ENCODE measurements around the gene ROCK2. TPM values are rescaled to one million over a fixed set of nuclear protein-coding genes. Genes with fewer than 3 reads are reported as not detected.

The ROCK2 gene
- total RNA-seq, 1 experiment from 2014 or later, result 25.9 TPM

DNA sequence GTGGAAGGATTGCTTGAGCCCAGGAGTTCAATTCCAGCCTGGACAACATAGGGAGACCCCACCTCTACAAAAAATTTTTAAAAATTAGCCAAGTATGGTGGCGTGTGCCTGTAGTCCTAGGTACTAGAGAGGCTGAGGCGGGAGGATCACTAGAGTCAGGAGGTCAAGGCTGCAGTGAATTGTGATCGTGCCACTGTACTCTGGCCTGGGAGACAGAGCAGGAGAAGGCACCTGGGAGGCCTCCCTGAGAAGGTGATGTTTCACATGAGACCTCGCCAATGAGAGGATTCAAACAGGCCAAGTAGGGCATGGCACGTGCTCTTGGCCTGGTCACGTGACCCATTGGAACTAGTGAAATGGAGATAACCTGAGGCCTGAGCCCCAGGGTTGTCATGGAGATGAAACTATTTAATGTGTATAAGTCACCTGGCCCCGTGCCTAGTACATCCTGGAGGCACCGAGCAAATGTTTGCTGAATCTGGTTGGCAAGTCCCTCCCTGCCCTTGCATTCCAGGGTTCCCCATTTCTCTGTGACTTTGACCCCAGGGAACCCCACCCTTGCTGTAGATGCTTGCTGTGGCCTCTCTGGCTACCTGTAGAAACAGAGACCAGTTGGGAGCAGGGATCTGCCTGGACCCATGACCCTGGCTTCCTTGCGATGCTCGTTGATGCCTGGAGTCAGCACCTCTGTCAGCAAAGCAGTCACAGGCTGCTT lies 26.1 kb upstream of the ROCK2 start:
- no peak overlapping the region for H3K4me3 Mint-ChIP-seq

DNA sequence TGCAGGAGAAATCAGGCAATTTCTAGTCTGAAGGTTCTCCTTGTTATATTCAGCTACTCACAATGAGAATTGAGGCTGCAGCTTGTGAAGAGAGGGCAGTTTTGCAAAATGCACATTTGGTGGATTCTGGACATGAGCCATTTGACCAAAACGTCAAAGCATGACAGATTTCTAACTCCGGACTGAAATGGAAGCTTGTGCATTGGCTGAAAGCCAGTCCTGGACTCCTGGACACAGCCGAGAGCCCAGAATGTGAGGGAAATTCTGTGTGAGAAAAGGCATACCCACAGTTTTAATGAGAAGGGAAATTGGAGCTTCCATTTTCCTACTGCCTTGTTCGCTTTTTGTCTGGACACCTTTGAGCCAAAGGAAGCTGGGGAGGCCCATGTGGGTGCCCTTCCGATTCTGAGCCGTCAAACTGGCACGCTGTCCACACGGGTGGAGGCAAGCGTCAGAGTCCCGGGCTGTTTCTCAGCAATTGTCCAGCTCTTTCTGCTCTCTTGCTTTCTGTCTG lies 23.7 kb upstream of the ROCK2 start:
- Mint-ChIP-seq H3K27me3 (ENCODE audit: low read depth) (no peaks in the 10 kb centered on the region), H3K9me3 (no peaks in the 10 kb centered on the region), H3K27ac (no peak overlapping the region), H3K4me3 (no peak overlapping the region), H3K4me1 (peaks cover 7% of the 10 kb centered on the region), H3K36me3 (no peaks in the 10 kb centered on the region)
- TF ChIP-seq KAT7 (CRISPR knock-in tag; IDR thresholded peaks at IDR 0.05; ENCODE audit: borderline replicate concordance) (no peak), GRHL2 (CRISPR knock-in tag; IDR thresholded peaks at IDR 0.05; ENCODE audit: insufficient replicate concordance, severe bottlenecking) (no peak), TP53 (CRISPR knock-in tag; IDR thresholded peaks at IDR 0.05) (no peak), NR1H2 (CRISPR knock-in tag; IDR thresholded peaks at IDR 0.05) (no peak), ZNF232 (CRISPR knock-in tag; IDR thresholded peaks at IDR 0.05) (no peak), STAT6 (CRISPR knock-in tag; conservative IDR thresholded peaks at IDR 0.05; ENCODE audit: low read depth) (no peak), CBFB (CRISPR knock-in tag; IDR thresholded peaks at IDR 0.05; ENCODE audit: low read depth) (no peak), FOXP4 (CRISPR knock-in tag; IDR thresholded peaks at IDR 0.05) (no peak), CREB1 (CRISPR knock-in tag; IDR thresholded peaks at IDR 0.05) (no peak), TEAD1 (CRISPR knock-in tag; IDR thresholded peaks at IDR 0.05) (no peak), NR2C2 (CRISPR knock-in tag; IDR thresholded peaks at IDR 0.05) (no peak), SMAD3 (CRISPR knock-in tag; IDR thresholded peaks at IDR 0.05; ENCODE audit: borderline replicate concordance) (no peak), JAZF1 (CRISPR knock-in tag; IDR thresholded peaks at IDR 0.05) (no peak), ZNF671 (CRISPR knock-in tag; IDR thresholded peaks at IDR 0.05) (no peak), TEAD4 (CRISPR knock-in tag; IDR thresholded peaks at IDR 0.05) (no peak), ZSCAN18 (CRISPR knock-in tag; IDR thresholded peaks at IDR 0.05) (no peak), RORB (CRISPR knock-in tag; IDR thresholded peaks at IDR 0.05) (no peak), ZNF396 (CRISPR knock-in tag; IDR thresholded peaks at IDR 0.05; ENCODE audit: borderline replicate concordance) (no peak)
- TF ChIP-seq, protein P1, sequence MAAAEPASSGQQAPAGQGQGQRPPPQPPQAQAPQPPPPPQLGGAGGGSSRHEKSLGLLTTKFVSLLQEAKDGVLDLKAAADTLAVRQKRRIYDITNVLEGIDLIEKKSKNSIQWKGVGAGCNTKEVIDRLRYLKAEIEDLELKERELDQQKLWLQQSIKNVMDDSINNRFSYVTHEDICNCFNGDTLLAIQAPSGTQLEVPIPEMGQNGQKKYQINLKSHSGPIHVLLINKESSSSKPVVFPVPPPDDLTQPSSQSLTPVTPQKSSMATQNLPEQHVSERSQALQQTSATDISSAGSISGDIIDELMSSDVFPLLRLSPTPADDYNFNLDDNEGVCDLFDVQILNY (CRISPR knock-in tag; IDR thresholded peaks at IDR 0.05), result no peak
- CTCF ChIA-PET, result interaction anchor here (1.4 kb wide), 1 partner anchor 47 kb away, joined by 5 read pairs; no protein-coding TSS in a partner anchor
- ATAC-seq (no peak), DNase-seq (ENCODE audit: low spot score) (no peak)
- POLR2A ChIA-PET, result no interaction called here

More for the DNA sequence above, 26.1 kb upstream of the ROCK2 start:
- Mint-ChIP-seq H3K27me3 (ENCODE audit: low read depth) (no peaks in the 10 kb centered on the region), H3K27ac (no peak overlapping the region), H3K36me3 (no peaks in the 10 kb centered on the region), H3K9me3 (no peaks in the 10 kb centered on the region), H3K4me1 (peaks cover 18% of the 10 kb centered on the region)
- DNase-seq (ENCODE audit: low spot score) (no peak), ATAC-seq (no peak)
- ChIA-PET POLR2A (no interaction called here), CTCF (no interaction called here)
- TF ChIP-seq GABPB1 (CRISPR knock-in tag; IDR thresholded peaks at IDR 0.05) (peak; percentile 65), ZMAT4 (CRISPR knock-in tag; IDR thresholded peaks at IDR 0.05) (no peak)

Data from WTC11 (cell line).